D721Med (cell line): Measurements from ENCODE around the gene SECISBP2.
A peak's percentile ranks its signal among the peaks of the same experiment; 100 is the strongest.

Experiments used
- DNase-seq: peaks from one replicate; pipeline ENCODE4 v3.0.0; 2011; ENCODE audit warnings: low spot score; ENCODE audit not compliant: insufficient read length
- FAIRE-seq: peaks from 2 replicates; lab custom pipeline; 2011; peaks lifted over from hg19 to GRCh38; lab: Jason Lieb, UNC
- CTCF ChIP-seq: IDR thresholded peaks from 2 replicates; pipeline ENCODE4 v1.5.1; 2012; ENCODE audit warnings: mild to moderate bottlenecking, control low read depth; ENCODE audit not compliant: insufficient read depth; ENCODE audit errors: missing control alignments

The SECISBP2 gene

GRCh38 chr9:89356782-89357181, 38.5 kb downstream of the SECISBP2 start:
- FAIRE-seq (no peak), DNase-seq (no peak)

GRCh38 chr9:89357331-89358197, 39.3 kb downstream of the SECISBP2 start:
- FAIRE-seq, result no peak
- DNase-seq, result no peak
- TF ChIP-seq CTCF, result no peak

More at GRCh38 chr9:89356782-89357181, 38.5 kb downstream of the SECISBP2 start:
- no peak for TF ChIP-seq CTCF

GRCh38 chr9:89358376-89358916, 40.1 kb downstream of the SECISBP2 start:
- FAIRE-seq (no peak), DNase-seq (no peak)
- TF ChIP-seq CTCF, result no peak

- TF ChIP-seq CTCF, result no peak
- DNase-seq, result peak; percentile 20
- FAIRE-seq, result no peak
Observed at GRCh38 chr9:89358985-89359384, 40.7 kb downstream of the SECISBP2 start.

- DNase-seq (no peak), FAIRE-seq (no peak)
- TF ChIP-seq CTCF, result no peak
Observed at GRCh38 chr9:89359751-89360261, 41.5 kb downstream of the SECISBP2 start.

- no peak for TF ChIP-seq CTCF
- peak; percentile 58 for DNase-seq
- FAIRE-seq, result peak; percentile 88
Observed at GRCh38 chr9:89360465-89360864, 42.2 kb downstream of the SECISBP2 start.

GRCh38 chr9:89361031-89361430, 42.7 kb downstream of the SECISBP2 start:
- no peak for FAIRE-seq
- DNase-seq, result peak; percentile 6
- no peak for TF ChIP-seq CTCF
